ENCODE measurements around the gene CAMKMT.

The CAMKMT gene

DNA sequence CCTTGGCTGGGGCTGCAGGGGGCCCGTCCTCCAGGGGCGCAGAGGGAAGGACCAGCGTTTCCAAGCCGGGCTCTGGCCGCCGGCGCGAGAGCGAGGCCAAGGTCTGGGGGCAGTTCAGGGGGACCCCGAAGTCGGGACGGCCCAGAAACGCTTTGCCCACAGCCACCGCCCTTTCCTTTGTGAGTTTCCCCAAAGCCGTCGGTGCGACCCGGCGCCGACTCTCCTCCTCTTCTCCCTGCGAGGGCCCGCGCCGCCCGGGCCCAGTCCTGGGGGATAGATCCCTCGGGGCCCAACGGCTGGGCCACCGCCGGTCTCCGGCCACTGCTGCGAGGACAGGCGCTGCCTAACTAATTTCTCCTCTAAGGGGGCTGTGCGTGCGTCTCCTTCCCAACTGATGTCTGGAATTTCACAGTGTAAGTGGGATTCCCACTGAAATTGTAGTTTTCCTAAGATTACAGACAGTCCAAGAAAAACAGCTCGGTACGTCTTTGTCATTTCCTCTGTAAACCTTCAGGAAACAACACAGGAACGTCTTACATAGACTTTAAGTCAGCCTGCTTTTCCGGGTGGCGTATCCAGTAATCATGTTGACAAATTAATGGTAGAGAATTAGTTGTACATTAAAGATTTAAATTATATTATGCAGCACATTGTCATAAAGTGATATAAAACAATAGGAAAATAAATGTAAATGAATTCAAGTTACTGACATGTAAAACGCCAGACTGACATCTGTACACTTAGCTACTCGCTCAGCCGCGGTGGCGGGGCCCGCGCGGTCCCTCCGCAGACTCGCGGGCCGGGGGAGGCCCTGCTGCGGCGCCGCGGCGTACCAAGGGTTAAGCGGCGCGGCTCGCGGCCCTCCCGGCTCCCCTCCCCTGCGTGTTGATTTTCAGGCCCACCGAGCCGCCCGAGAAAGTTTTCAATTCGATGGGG is 440.4 kb downstream of the CAMKMT start:
- no peak for DNase-seq

DNA sequence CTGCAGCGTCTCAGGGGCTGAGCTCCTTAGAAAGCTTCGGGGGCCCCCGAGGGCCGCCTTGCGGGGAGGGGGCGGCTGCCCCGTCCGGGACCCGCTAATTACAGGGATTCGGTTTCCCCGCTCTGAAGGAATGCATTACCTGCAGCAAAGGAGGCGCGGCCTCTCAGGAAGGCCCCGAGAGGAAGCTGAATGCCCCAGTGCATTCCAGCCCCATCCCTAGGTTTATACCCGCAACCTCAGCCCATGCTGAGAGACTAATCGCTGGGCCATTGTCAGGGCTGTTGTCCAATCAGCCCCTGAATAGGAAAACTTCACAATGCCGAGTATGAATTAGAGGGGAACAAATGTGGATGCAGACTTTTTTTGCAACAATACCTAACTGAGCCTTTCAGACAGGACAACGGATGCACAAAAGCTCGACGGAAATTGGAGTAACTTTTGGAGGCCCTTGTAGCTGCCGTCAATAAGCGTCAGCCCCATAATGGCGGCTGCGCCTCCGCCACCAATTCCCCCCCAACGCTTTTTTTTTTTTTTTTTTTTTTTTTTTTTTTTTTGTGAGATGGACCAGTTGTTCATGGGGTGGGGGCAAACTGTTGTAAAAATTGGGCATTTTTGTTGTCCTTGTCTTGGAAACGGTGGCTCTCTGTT is 441.2 kb downstream of the CAMKMT start:
- DNase-seq: no peak

DNA sequence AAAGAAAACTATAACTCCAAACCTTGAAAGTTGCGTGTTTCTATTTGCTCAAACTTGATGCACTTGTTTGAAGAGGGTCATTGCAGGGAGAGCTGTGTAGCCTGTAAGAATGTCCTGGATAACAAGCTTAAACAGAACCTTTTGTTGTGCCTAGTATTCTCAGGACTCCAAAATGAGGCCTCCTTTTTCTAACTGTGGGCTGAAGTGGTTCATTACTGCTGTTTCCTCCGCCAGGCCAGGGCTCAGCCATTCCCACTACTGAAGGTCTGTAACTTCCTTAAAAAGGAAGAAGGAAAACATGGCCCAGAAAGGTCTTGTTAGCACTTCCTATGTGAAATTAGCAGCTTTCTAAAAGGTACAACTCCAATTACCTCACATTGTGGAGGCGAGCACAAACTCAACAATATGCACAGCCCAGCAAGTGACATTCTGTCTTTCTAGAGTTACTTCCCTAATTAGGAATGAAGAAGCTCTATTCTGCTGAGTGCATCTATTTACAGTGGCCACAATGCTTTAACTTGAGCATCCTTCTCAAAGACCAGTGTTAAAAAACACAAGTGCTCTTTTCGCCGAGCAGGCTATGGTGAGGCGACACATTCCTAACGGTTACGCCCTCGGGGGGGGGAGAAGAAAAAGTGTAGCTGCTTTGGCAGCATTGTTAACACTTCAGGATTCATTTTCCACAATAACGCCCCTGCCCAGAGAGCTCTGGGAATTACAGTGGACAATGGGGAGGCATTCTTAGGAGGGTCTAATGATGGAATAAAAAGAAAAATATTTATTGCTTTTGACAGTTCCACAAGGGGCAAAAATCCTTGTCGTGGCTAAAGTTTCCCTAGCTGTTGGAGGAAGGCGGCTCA is 442.9 kb downstream of the CAMKMT start:
- DNase-seq: peak; percentile 33 to 70 (median 58)

DNA sequence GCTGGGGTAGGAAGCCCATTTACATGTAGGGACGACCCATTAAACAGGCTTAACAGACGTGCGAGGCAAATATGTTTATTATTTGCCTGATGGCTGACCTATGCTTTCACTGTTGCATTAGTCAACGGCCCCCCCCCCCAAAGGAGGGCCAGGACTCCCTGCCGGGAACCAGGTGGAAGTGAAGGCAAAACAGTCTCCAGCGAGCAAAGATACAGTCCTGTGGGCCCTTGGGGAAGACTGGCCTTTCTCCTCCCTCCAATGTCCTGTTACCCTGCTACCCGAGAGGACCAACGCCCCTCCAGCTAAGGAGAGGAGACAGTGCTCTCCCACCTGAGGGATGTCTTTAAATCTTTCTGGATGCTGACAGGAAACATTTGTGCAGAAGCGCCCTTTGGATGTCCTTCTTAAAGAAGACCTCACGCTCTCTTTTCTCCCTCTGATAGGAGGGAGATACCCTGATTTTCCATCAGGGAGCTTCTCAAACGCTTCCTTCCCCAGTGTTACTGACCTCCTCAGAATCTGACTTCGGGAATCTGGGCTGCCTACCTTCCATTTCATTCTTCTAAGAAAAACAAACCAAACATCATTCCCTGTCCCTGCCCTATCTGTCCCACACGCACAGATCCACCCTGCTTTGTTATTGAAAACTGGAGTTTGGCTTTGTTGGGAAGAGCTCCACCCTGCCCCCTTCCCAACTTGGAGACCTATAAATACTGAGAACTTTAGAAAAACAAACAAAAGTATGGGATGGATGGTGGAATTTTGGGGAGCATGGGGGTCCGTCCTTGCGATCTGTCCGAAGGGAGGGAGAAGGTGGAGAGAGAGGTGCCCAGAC is 443.9 kb downstream of the CAMKMT start:
- DNase-seq: no peak

DNA sequence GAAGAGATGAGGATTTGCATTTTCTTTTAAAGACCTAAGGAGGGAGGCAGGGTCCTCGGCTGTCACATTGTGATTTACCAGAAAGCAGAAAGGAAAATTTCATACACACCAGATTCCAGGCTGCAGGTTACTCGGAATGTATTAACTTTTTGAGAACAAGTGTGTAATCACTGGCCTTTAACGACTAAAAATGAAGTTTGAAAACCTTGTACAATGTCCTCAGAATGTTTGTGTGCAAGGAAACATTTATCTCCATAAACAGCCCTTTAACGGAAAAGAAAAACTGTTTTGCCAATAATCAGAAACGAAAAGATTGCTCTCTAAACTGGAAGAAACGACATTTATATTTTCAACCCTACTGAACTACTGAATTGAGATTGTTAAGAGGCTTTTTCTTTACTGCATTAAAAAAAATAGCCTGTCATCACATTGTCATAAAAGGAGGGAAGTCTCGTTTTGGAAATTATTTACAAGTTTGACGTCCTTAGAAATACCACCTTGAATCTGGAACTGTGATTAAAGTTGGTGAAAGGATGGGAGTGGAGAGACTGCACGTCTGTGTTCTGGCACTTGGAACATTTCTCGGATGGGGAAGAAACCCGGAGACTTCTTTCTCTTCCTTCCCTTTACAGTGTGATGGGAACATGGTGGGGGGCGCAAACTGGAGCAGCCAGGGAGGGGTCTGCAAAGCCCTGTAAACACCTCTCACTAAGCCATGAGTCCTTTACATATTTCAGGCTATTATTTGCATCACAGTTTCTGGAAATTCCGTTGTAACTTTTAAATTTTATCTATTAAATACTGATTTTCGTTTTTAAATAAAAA is 445.7 kb downstream of the CAMKMT start:
- DNase-seq: no peak

DNA sequence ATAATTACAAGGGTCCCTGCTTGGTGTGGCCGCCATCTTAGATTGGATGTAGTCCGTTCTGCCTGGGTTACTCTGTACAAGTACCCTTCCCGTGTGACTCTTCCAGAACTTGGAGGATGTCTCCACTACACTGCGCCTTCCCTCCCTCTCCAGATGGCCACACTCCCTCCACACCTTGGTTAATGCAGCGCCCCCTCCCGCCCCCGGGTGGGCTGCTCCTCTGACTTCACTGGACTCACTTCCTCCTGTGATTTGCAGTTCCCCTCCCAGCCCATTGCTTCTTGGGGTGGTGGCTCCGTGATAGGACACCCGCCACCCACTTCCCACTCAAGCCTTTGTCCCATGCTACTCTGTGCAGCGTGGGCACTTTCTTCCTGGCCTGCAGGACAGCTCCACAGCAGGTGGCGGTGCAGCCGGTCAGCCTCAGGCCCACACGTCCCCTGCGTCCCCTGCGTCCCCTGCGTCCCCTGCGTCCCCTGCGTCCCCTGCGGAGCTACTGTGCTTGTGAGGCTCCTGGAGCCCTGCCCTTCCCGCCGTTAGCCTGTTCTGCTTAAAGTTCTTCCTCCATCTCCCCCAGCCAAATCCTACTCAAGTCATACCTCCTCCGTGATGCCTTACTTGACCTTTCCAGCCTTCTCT is 449.3 kb downstream of the CAMKMT start:
- DNase-seq: no peak

DNA sequence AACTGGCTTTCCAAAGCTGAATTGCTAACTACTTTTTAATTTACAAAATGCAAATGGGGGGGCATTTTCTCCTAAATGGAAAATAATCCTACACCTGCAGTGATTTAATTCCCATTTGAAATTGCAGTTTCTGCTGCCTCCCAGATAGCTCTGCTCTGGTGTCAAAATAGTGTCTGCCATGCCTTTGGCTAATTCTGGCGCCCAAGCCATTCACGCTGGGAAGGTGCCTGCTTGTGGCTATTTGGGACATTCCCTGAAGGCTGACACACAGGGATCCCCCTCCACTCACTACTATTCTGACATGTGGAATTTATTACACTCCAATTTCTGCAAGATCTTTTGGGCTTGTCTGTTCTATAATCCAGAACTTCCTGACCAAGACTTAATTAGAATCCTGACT is 451.4 kb downstream of the CAMKMT start:
- DNase-seq: no peak

DNA sequence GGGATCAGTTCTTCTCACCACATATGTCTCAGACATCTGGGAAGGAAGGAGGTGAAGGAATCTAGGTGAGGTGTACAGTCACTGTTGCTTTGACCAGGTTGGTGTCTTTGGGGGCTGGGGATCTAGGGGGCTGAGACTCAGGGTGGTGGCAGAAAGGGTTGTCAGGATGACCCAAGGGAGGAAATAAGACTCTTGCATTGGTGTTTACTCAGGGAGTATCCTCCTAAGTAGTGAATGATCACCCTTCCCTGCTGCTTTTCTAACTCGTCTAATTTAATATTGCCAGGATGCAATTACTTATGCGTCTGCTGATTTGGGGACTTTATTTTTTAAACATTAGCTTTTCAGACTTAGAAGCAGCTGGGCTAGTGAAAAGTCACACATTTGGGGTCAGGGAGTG is 451.9 kb downstream of the CAMKMT start:
- DNase-seq: no peak

DNA sequence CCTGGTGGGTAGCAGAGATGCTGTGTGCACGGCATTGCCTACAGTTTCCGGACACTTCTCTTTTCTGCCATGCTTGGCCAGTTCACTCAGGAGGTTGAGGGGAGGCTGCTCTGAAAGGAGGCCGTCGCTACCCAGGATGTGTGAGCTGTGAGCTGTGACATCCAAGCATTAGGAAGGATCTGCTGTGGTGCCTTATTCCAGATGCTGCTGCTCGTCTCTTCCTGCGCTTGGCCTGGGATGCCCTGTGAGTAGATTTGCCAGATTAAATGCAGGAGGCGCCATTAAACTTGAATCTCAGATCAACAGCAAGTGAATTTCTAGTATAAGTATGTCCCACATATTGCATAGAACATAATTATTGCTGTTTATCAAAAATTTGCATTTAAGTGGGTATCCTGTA is 455.5 kb downstream of the CAMKMT start:
- no peak for DNase-seq

DNA sequence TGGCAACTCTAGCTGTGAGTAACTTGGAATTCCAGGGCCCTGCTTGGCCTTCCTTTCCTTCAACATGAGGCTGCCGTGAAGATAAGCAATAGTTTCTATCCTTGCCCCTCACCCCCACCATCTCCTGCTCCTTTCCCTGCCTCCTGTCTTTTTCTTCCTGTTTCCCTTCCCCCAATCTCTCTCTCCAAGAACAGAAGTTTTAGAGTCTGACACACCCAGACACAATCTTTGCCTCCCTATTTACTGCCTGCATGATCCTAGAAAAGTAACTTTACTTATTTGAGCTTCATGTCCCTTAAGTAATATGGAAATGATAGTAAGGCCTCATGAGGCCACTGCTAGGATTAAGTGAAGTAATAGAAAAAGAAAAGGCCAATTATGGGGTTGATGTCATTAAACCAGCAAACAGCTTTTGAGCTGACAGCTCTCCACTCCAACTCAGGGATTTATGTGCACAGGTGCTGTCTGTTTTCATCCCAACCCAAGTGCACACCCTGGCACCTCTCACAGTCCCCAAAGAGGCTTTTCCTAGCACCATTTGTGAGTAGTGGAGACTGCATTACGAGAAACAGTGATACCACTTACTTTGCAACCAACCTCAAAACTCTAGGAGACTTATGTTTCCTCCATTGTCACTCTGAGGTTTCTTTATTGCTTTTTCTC is 456.1 kb downstream of the CAMKMT start:
- no peak for DNase-seq

DNA sequence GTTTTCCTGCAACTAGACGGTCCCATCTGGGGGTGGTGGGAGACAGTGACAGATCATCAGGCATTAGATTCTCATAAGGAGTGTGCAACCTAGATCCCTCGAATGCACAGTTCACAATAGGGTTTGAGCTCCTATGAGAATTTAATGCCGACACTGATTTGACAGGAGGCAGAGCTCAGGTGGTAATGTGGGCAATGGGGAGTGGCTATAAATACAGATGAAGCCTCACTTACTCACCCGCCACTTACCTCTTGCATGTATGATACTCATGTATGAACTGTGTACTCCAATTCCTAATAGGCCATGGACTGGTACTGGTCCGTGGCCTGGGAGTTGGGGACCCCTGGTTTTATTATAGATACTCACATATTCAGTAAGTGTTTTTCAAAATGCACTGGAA is 457.3 kb downstream of the CAMKMT start:
- DNase-seq: no peak

DNA sequence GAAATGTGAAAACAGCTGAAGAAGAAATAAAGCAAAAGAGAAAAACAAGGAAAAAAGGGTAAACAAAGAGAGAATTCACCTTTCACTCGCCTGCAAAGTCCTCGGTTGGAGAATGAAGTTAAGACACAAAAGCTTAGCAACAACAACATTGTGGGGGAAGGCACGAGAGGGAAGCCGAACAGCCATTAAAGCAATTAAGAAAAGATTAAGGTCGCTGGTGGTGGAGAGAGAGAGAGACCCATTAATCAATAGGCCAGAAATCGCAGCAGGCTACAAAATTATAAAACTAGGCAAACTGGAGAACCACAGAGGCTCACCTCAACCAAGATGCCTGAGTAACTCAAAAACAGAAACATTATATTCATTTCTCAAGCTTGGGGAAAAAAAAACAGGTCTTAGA is 459.8 kb downstream of the CAMKMT start:
- no peak for DNase-seq

DNA sequence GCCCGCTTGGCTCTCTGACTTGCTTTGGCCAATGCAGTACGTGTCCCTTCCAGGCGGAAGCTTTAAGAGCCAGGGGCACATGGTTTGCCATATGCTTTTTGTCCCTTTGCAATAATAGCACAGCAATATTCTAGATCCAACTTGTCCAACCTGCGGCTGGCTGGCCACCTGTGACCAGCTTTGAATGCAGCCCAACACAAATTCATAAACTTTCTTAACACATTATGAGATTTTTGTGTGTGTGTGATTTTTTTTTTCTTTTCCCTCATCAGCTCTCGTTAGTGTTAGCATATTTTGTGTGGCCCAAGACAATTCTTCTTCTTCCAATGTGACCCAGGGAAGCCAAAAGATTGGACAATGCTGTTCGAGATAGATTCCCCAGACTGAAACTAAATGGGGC is 460.4 kb downstream of the CAMKMT start:
- DNase-seq: no peak
